Spleen (tissue), 11 donors: ENCODE measurements around the gene TMEM198. TPM values are rescaled to one million over a fixed set of nuclear protein-coding genes. Genes with fewer than 3 reads are reported as not detected.

Experiments
- DNase-seq: peaks from one replicate; pipeline ENCODE4 v3.0.0-alpha.2; 2020
- H3K27ac ChIP-seq, 8 donors: fragments of 200-600 bp; sonication (generic) in 7 of 8; 1 replicate in 4 of 8; 2 replicates in 4 of 8; pipeline versions ENCODE4 v1.5.0 to v1.8.0; 2016 to 2021; ENCODE audit warnings: inconsistent platforms in 4 of 8, mild to moderate bottlenecking in 4 of 8, moderate library complexity in 1 of 8
- H3K27me3 ChIP-seq, 7 donors: fragments of 200-600 bp; sonication (generic) in 6 of 7; replicated peaks in 1 of 7; 1 replicate in 4 of 7; 2 replicates in 3 of 7; pipeline versions ENCODE4 v1.5.0 to v1.8.0; 2016 to 2021; ENCODE audit warnings: inconsistent platforms in 3 of 7, mild to moderate bottlenecking in 1 of 7
- H3K36me3 ChIP-seq, 6 donors: fragments of 200-600 bp; sonication (generic) in 5 of 6; 1 replicate in 4 of 6; 2 replicates in 2 of 6; pipeline versions ENCODE4 v1.5.0 to v1.8.0; 2016 to 2021; ENCODE audit warnings: inconsistent platforms in 2 of 6
- H3K4me1 ChIP-seq, 6 donors: fragments of 200-600 bp; sonication (generic) in 5 of 6; 1 replicate in 3 of 6; 2 replicates in 3 of 6; pipeline versions ENCODE4 v1.5.0 to v1.8.0; 2016 to 2021; ENCODE audit warnings: inconsistent platforms in 3 of 6
- H3K4me3 ChIP-seq, 8 donors: fragments of 200-600 bp; sonication (generic) in 7 of 8; 1 replicate in 4 of 8; 2 replicates in 4 of 8; pipeline versions ENCODE4 v1.5.0 to v1.8.0; 2016 to 2021; ENCODE audit warnings: inconsistent platforms in 4 of 8, mild to moderate bottlenecking in 4 of 8, moderate library complexity in 2 of 8
- H3K9me3 ChIP-seq, 8 donors: fragments of 200-600 bp; sonication (generic) in 7 of 8; 1 replicate in 4 of 8; 2 replicates in 4 of 8; pipeline versions ENCODE4 v1.5.0 to v1.8.0; 2016 to 2021; ENCODE audit warnings: inconsistent platforms in 4 of 8
- POLR2A ChIP-seq, 3 donors: fragments of 450-650 bp; IDR thresholded peaks; one replicate each; pipeline ENCODE4 v1.5.1; 2017; ENCODE audit warnings: antibody characterized with exemption in 3 of 3, mild to moderate bottlenecking in 1 of 3
- POLR2AphosphoS5 ChIP-seq, 3 donors: sonication (generic); formaldehyde crosslinking; IDR thresholded peaks; one replicate each; pipeline ENCODE4 v1.5.1; 2017; ENCODE audit warnings: antibody characterized with exemption in 3 of 3
- WGBS, 5 donors: extraction: QIAGEN DNeasy Blood & Tissue Kit in 3 of 5; methylation state at CpG; one replicate each; pipeline versions ENCODE4 v1.1.5 to v1.1.7; 2013 to 2018; 5-methylcytosine and 5-hydroxymethylcytosine counted together
- intact Hi-C: fragments of 100-400 bp; cut with DNase I; formaldehyde crosslinking; loops from one replicate; pipeline ENCODE4 v1.15.0; 2023; ENCODE audit warnings: low total_unique reads
- polyA plus RNA-seq, 3 donors: library from polyadenylated mRNA; stranded (reverse); fragments of 200-250 nt; gene quantifications; one replicate each; pipeline ENCODE4 v1.2.1, GENCODE V29; 2013
- total RNA-seq, 7 donors: library from RNA; depleted of rRNA in 3 of 7; stranded (reverse); fragments of >200 nt in 3 of 7; fragmentation: NEBNext Ultra II Directional in 4 of 7; extraction: Animal tissue kit (Norgen Biotek cat#: 25700) in 4 of 7; gene quantifications; one replicate each; pipeline versions ENCODE4 v1.1.0 to v1.2.1, GENCODE V29; 2016 to 2021
- TF ChIP-seq, protein P1 (sequence below), 11 experiments: fragments of 200-600 bp in 7 of 11; fragments of 450-650 bp in 4 of 11; sonication (generic) in 4 of 11; IDR thresholded peaks in 8 of 11; conservative IDR thresholded peaks in 3 of 11; 1 replicate in 7 of 11; 2 replicates in 4 of 11; pipeline versions ENCODE4 v1.4.0 to v1.8.0; 2016 to 2021; ENCODE audit warnings: antibody characterized with exemption in 11 of 11, inconsistent platforms in 4 of 11, mild to moderate bottlenecking in 1 of 11
- donor health status: healthy with polysubstance abuse.
- donor health status: DM: no; HTN: no; CAD: no; lungs with moderate emphysema.
- donor health status: DM: no; HTN: no; CAD: no.
- donor health status: Bipolar disorder and iron deficiency.
- donor health status: healthy.
- donor health status: DM: no; HTN: no; CAD: no.
- donor health status: DM: yes; HTN: yes; CAD: no.

Gene TMEM198
- total and polyA plus RNA-seq, 10 donors: 0.39 to 2.8 (median 1.3) TPM

DNA sequence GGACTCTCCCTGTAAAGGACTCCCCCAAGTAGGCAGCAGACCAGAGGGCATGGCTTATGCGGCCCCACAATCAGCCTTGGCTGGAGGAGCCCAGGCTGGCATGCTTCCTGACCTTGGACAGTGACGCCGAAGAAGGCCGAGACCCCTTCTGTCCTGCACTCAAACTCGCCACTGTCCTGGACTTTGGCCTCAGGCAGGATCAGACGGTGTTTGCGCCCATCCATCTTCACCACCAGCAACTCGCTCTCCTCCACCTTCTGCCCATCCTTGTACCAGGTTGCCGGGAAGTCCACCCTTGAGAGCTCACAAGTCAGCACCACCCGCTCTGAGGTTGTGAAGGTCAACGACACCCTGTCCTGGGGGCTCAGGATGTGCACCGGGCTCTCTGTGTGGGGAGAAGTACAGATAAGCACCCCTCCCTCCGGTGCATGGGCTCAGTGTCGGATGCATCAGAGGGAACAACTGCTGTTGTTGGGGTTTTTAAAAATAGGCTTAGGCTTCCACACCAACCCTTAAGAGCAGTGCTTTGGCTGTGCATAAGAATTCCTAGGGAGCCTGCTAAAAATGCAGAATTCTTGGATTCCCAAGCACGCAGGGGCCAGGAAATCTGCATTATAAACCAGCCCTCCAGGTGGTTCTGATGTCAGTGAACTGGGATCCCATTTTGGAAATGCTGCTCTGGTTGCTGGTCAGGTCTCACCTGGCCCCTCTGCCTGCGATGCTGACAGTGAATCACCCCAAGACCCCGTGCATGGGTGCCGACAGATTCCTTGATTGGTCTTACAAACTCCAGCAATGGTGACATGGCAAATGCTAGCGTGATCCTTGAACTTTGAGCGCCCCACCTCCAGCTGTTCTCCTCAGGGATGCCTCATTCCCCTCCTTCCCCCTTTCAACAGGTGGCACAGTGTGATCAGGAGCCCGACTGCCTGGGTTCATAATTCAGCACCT is 21.6 kb downstream of the TMEM198 start:
- intact Hi-C loops: no loop called here
- Histone ChIP-seq H3K4me1 (peaks cover 0 to 10% (median 8%) of the 10 kb centered on the region in 6 donors), H3K9me3 (no peaks in the 10 kb centered on the region), H3K27me3 (peaks cover 0 to 22% (median 9%) of the 10 kb centered on the region in 7 donors), H3K36me3 (peaks cover 0 to 12% (median 0%) of the 10 kb centered on the region in 6 donors), H3K4me3 (no peak overlapping the region), H3K27ac (no peak overlapping the region)
- 82 to 89% (median 86%) methylated on average over 21 of the region's 21 CpGs for WGBS, 5 donors
- peak; percentile 70 for DNase-seq
- TF ChIP-seq, protein P1, sequence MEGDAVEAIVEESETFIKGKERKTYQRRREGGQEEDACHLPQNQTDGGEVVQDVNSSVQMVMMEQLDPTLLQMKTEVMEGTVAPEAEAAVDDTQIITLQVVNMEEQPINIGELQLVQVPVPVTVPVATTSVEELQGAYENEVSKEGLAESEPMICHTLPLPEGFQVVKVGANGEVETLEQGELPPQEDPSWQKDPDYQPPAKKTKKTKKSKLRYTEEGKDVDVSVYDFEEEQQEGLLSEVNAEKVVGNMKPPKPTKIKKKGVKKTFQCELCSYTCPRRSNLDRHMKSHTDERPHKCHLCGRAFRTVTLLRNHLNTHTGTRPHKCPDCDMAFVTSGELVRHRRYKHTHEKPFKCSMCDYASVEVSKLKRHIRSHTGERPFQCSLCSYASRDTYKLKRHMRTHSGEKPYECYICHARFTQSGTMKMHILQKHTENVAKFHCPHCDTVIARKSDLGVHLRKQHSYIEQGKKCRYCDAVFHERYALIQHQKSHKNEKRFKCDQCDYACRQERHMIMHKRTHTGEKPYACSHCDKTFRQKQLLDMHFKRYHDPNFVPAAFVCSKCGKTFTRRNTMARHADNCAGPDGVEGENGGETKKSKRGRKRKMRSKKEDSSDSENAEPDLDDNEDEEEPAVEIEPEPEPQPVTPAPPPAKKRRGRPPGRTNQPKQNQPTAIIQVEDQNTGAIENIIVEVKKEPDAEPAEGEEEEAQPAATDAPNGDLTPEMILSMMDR (IDR thresholded peaks at IDR 0.05 in 8 of 11, conservative IDR thresholded peaks at IDR 0.05 in 3 of 11): no peak
- TF ChIP-seq POLR2A (IDR thresholded peaks at IDR 0.05) (no peak), POLR2AphosphoS5 (IDR thresholded peaks at IDR 0.05) (no peak)

DNA sequence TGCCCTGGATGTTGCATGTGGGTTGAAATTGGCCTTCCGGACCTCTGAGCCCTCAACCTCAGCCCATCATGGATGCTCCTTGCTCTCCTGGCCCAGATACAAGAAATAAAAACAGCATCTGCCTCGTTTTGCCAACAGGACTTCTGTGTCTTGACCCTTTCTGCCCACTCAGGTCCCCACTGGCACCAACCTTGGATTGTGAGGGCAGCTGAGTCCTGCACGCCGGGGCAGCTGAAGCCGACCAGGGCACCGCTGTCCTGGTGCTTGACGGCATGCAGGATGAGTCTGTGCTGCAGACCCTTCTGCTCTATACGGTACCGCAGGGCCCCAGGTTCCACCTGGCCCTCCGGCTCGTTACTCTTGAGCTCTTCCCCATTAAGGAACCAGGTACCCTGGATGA is 22.8 kb downstream of the TMEM198 start:
- H3K4me3 ChIP-seq: no peak overlapping the region
- no peak for DNase-seq
- no peak for TF ChIP-seq POLR2AphosphoS5 (IDR thresholded peaks at IDR 0.05)
- TF ChIP-seq, protein P1 (IDR thresholded peaks at IDR 0.05 in 8 of 11, conservative IDR thresholded peaks at IDR 0.05 in 3 of 11): no peak
- no peak for TF ChIP-seq POLR2A (IDR thresholded peaks at IDR 0.05)
- peaks cover 0 to 21% (median 18%) of the 10 kb centered on the region in 6 donors for H3K4me1 ChIP-seq
- intact Hi-C loops: no loop called here
- no peaks in the 10 kb centered on the region for H3K9me3 ChIP-seq
- no peak overlapping the region for H3K27ac ChIP-seq
- H3K36me3 ChIP-seq: peaks cover 0 to 12% (median 0%) of the 10 kb centered on the region in 6 donors
- 83 to 95% (median 88%) methylated on average over 10 to 11 of the region's 11 CpGs for WGBS, 5 donors
- peaks cover 0 to 34% (median 19%) of the 10 kb centered on the region in 7 donors for H3K27me3 ChIP-seq

DNA sequence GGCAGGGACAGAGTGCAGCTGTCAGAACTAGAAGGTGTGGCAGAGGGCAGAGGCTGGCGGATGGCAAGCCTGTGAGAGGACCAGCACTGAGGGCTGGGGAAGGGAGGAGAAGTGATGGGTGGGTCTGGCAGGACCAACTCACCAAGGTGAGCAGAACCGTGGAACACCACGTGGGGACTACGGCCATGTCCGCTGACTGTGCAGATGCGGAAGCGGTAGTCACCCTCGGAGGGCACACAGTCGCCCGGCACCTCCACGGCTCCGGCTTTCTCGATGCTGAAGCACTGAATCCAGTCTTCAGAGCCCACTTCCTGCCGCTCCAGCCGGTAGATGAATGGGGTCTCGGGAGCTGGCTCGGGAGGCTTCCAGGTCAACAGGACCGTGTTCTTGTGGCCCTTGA is 23.3 kb downstream of the TMEM198 start:
- Histone ChIP-seq H3K4me3 (no peak overlapping the region), H3K4me1 (peaks cover 0 to 22% (median 20%) of the 10 kb centered on the region in 6 donors), H3K27me3 (peaks cover 0 to 39% (median 19%) of the 10 kb centered on the region in 7 donors), H3K27ac (no peak overlapping the region), H3K9me3 (no peaks in the 10 kb centered on the region), H3K36me3 (peaks cover 0 to 12% (median 0%) of the 10 kb centered on the region in 6 donors)
- no peak for DNase-seq
- WGBS, 5 donors: 89 to 95% (median 94%) methylated on average over 18 of the region's 18 CpGs
- no peak for TF ChIP-seq POLR2A (IDR thresholded peaks at IDR 0.05)
- TF ChIP-seq POLR2AphosphoS5 (IDR thresholded peaks at IDR 0.05): no peak
- TF ChIP-seq, protein P1 (IDR thresholded peaks at IDR 0.05 in 8 of 11, conservative IDR thresholded peaks at IDR 0.05 in 3 of 11): no peak
- intact Hi-C loops: no loop called here

DNA sequence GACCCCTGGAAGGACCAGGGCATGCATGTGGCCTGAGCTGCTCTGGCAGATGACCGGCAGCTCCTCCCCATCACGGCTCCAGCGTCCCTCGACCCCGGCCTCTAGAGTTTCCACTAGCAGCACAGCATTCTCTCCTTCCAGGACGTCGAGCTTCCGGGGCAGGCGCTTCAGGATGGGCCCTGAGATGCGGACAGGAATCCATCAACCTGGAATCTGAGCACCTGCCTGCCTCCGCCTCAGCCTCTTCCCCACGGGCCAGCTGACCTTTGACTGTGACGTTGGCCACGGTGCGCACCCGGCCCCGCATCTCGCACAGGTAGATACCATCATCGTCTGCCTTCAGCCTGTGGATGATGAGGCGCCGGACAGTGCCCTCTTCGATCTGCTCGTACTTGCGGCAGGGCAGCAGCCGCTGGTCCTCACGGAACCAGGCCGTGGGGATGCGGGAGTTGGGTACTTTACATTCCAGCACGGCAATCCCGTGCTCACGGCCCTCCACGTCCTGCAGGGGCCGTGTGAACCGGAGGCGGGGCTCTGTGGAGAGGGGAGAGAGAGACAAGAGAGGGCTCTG is 24.0 kb downstream of the TMEM198 start:
- TF ChIP-seq, protein P1 (IDR thresholded peaks at IDR 0.05 in 8 of 11, conservative IDR thresholded peaks at IDR 0.05 in 3 of 11): no peak
- TF ChIP-seq POLR2AphosphoS5 (IDR thresholded peaks at IDR 0.05): no peak
- H3K4me3 ChIP-seq: no peak overlapping the region
- no peak for DNase-seq
- no peak overlapping the region for H3K27ac ChIP-seq
- intact Hi-C loops: no loop called here
- no peaks in the 10 kb centered on the region for H3K9me3 ChIP-seq
- H3K36me3 ChIP-seq: peaks cover 0 to 12% (median 0%) of the 10 kb centered on the region in 6 donors
- H3K4me1 ChIP-seq: peaks cover 0 to 22% (median 20%) of the 10 kb centered on the region in 6 donors
- H3K27me3 ChIP-seq: peaks cover 0 to 47% (median 21%) of the 10 kb centered on the region in 7 donors
- WGBS, 5 donors: 92 to 94% (median 93%) methylated on average over 32 to 35 of the region's 35 CpGs
